M059J (cell line): ENCODE data around the gene NUTF2. TPM values are rescaled to one million over a fixed set of nuclear protein-coding genes. Genes with fewer than 3 reads are reported as not detected.
A peak's percentile ranks its signal among the peaks of the same experiment; 100 is the strongest.

Source experiments
- DNase-seq: peaks from one replicate; pipeline ENCODE4 v3.0.0-alpha.2; 2012; ENCODE audit warnings: low read depth
- total RNA-seq: library from RNA; depleted of rRNA; stranded (reverse); fragments of >200 nt; shearing (Covaris generic); gene quantifications from 2 replicates; pipeline ENCODE4 v1.2.3, GENCODE V29; 2014

The NUTF2 gene
- total RNA-seq, 1 experiment from 2014 or later: 347 TPM

DNA sequence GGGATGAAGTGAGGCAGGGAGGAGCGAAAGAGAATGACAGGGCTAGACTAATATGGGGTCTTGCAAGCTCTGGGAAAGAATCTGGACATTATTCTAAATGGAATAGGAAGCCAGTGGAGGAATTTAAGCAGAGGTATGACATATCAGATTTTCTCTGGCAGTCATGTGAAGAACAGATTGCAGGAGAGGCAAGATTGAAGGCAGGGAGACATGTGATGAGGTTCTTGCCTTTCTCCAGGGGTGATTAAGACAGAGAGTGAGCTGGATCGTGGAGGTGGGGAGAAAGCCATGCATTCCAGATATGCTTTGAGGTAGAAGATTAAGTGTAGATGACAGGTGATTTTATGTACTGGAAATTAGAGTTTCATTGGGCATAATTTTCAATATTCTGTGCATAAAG is 8.9 kb upstream of the NUTF2 start:
- no peak for DNase-seq

- DNase-seq: no peak
Observed at GRCh38 chr16:67841198-67841815, 5.4 kb upstream of the NUTF2 start.

DNA sequence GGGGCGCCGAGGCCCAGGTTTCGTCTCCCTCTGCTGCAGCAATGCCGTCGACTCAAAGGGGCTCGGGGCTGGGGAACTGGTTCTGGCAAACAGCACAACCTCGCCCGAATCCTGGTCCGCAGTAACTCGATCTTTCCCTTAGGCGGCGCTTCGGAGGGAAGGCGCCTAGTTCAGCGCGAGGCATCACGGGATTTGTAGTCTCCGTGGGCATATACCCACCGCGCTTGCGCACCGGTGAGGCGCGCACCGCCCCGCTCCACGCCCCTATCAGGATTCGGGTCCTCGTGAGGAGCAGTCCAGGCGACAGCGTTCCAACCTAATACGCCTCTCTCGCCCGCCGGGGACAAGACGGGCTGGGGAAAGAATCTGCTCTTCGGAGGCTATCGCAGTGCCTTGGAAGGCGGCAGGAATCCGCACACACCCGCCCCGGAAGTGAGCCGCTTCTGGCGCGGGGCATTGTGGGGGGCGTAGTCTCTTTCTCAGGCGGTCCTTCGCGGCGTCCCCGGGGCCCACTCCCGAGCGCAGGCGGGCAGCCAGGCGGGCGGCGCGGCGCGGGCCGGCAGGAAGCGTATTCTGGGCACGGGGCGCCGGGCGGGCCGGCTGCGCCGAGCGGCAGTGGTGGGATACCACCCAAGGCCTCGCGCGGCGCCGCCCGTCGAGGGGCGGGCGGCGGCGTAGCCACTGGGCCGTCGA is 4.8 kb upstream of the NUTF2 start, which contains the start of gene THAP11:
TSS of gene THAP11 (plus strand) at position 505 of the 693 bp plus-strand sequence. CDS start 235 bp downstream, outside the sequence.
- peak; percentile 93 for DNase-seq

- DNase-seq: peak; percentile 60
Observed at GRCh38 chr16:67842509-67843342, 4.0 kb upstream of the NUTF2 start.

GRCh38 chr16:67843343-67843765 is 3.4 kb upstream of the NUTF2 start:
- no peak for DNase-seq

GRCh38 chr16:67844497-67844896 is 2.2 kb upstream of the NUTF2 start:
- peak; percentile 48 for DNase-seq

DNA sequence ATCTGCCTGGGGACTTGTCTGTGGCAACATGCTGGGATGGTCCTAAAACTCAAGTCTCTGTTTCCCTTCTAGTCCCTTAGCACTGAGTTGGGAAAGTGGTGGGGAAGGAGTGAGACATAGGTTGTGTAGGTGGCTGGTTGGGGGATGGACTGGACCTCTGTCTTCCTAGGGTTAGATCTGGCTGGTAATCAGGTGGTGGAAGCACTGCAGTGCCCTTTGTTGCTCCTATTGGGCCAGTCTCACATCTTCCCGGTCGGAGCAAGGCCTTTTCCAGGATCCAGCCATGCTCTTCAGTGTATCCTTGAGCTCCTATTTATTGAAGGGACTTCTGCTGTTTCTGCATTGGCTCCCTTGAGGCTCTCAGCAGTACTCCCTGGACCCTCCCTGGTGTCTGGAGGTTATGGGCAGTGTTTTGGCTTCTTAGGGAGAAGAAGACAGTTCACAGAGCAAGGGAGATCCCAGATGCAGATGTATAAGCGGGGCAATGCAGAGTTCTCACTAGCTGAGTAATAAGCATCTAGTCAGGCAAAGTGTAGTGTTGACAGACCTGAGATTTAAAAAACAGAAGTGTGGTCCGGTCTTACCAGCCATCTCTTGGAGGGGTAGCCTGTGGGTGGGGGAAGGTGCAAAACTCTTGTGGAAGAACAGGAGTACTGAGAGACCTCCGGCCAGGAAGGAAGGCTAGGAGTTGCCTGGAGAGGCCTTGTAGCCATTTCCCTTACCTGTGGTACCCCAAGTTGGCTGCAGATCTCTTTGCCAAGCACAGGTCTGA is 1.3 kb upstream of the NUTF2 start:
- no peak for DNase-seq

GRCh38 chr16:67846063-67846319 is 742 bp upstream of the NUTF2 start:
- DNase-seq: peak; percentile 51

DNA sequence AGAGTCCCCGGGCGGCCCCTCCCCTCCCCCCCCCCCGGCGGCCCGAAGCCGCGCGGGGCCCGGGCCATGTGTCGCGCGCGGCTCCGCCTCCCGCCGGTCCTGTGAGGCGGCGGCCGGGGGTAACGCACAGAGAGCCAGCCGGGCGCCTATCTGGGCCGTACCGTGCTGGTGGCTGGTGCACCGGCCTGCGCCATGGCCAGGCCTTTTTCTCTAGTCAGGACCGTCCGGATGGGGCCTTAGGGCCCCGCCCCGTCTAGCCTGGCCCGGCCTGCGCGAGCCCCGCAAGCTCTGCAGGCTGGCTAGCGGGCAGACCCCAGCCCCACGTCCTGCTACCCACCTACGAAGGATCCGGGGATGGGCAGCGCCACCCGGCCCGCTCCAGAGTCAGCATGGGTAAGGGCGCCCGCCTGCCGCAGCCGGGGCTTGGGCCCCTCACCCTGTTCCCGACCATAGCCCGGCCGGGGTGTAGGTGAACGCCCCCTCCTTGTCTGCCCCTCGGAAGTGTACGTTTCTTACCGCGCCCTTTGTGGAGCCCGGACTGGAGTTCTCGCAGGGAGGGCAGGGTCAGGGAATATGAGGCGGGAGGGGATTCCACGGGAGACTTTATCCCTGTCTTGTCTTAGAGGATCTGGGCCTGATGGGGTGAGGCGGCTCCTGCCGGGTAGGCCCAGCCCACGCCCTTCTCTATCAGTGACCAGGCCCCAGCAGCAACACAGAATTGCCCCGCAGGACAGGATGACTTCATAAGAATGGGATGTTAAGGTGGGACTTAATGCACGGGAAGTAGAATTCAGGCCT is 530 bp downstream of the NUTF2 start, which contains the start of gene CENPT:
TSS of gene CENPT (minus strand) at position 630 of the 798 bp plus-strand sequence. CDS start 13,834 bp downstream, outside the sequence.
- peak; percentile 86 for DNase-seq

- no peak for DNase-seq
Observed at GRCh38 chr16:67848118-67848517, 1.4 kb downstream of the NUTF2 start.

GRCh38 chr16:67853670-67854069 is 6.9 kb downstream of the NUTF2 start:
- no peak for DNase-seq

GRCh38 chr16:67855789-67856188 is 9.1 kb downstream of the NUTF2 start:
- DNase-seq: no peak

- DNase-seq: no peak
Observed at GRCh38 chr16:67856927-67857546, 10.3 kb downstream of the NUTF2 start.

DNA sequence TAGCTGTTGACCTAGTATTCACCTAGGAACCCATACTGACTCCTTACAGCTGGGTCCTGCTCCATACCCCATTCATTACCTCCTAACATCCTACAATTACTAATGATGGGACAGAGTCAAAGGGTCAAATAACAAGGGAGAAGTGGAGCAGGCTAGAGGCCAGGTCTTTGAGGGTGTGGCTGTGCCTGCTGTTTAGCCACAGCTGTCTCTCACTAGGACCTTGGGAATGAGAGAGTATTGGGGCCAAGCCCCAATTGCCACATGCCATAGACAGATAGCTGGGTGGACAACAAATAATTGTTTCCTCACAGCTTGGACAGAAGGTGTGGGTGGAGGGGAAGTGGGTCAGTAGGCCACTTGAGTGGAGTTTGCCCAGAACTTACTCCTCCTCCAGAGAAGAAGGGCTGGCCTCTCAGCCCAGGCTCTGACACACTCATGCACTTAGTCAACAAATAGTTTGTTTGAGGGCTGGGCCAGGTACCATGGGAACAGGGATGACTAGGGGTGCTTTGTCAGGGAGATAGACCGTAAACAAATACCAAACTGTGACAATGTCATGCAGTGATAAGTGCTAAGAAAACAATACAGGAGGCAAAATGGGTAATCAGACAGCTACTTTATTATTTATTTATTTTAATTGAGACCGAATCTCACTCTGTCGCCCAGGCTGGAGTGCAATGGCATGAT is 11.0 kb downstream of the NUTF2 start:
- peak; percentile 99 for DNase-seq

DNA sequence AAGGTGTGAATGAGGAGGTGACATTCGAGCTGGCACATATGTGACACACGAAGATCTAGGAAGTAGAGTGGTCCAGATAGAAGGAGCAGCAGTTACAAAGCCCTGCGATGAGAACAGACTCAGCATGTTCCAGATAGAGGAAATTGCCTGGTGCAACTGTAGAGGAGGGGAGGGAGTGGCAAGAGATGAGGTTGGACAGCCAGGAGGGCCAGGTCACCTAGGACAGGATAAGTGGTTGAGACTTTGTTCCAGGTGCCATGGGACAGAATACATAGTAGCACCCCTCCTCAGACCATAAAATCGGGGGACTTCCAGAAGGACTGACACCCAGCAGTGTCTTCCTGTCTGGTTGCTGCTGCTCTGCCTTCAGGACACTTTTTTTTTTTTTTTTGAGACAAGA is 11.8 kb downstream of the NUTF2 start:
- no peak for DNase-seq

GRCh38 chr16:67860589-67861398 is 14.1 kb downstream of the NUTF2 start:
- DNase-seq: peak; percentile 66

- no peak for DNase-seq
Observed at GRCh38 chr16:67861877-67862276, 15.1 kb downstream of the NUTF2 start.

GRCh38 chr16:67862623-67863583 is 16.2 kb downstream of the NUTF2 start:
- no peak for DNase-seq
